ENCODE measurements around the gene EMILIN2. TPM values are rescaled to one million over a fixed set of nuclear protein-coding genes. Genes with fewer than 3 reads are reported as not detected.

EMILIN2 gene
- total and polyA plus RNA-seq, 9 of the 15 experiments (the other 6 are each of a cell fraction or from before 2014, with no cell fraction given), result 0.01 to 0.40 (median 0.19) TPM

DNA sequence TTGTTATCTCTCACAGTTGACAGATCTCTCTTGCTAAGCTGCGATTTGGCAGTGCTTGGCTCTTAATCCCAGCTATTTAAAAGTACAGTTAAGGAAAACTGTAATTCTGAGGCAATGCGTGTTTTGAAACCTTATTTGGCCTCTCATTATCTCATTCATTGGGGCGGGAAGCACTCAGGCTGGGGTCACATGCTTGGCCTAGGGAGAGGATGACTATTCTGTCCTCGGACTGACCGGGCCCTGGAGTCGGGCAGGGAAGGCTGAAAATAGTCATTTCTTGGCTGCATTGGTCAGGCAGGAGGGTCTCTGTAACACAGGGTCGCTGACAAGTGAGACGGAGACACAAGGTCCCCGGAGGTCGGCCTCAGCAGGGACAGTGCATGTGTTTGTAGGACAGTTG, 20.2 kb upstream of the EMILIN2 start (continued):
- TF ChIP-seq NEUROD1 (IDR thresholded peaks at IDR 0.05; ENCODE audit: borderline replicate concordance, low read depth, low read length, partially characterized antibody) (no peak), L3MBTL2 (IDR thresholded peaks at IDR 0.05) (peak; percentile 97), USF2 (CRISPR knock-in tag; IDR thresholded peaks at IDR 0.05) (peak; percentile 37; the same call in 1 of the 2 replicates), ZKSCAN8 (CRISPR knock-in tag; IDR thresholded peaks at IDR 0.05) (0 out of 2 replicates have a peak, but pooled peaks have one; percentile 48), NFRKB (IDR thresholded peaks at IDR 0.05; ENCODE audit: low read depth) (no peak), STAT5B (CRISPR knock-in tag; IDR thresholded peaks at IDR 0.05) (no peak), ZFX (CRISPR knock-in tag; IDR thresholded peaks at IDR 0.05) (peak; percentile 74), BDP1 (IDR thresholded peaks at IDR 0.05; ENCODE audit: insufficient read depth, insufficient read length) (no peak), TRIM24 (IDR thresholded peaks at IDR 0.05) (peak in 1 of 2 experiments; percentile 27; a peak in 1 of 4 replicates), SMAD4 (CRISPR knock-in tag; conservative IDR thresholded peaks at IDR 0.05) (peak; percentile 42; the same call in 1 of the 2 replicates), NR2C2 (CRISPR knock-in tag; IDR thresholded peaks at IDR 0.05) (no peak), NR2C2 (tag; IDR thresholded peaks at IDR 0.05) (peak; percentile 25; the same call in 1 of the 2 replicates), CAMTA2 (CRISPR knock-in tag; conservative IDR thresholded peaks at IDR 0.05) (no peak), DDX20 (tag; IDR thresholded peaks at IDR 0.05; ENCODE audit: low read depth) (0 out of 2 replicates have a peak, but pooled peaks have one; percentile 9), ZNF583 (CRISPR knock-in tag; IDR thresholded peaks at IDR 0.05) (peak; percentile 19; the same call in 1 of the 2 replicates), HDAC8 (tag; IDR thresholded peaks at IDR 0.05) (no peak)
- TF ChIP-seq, protein P1, sequence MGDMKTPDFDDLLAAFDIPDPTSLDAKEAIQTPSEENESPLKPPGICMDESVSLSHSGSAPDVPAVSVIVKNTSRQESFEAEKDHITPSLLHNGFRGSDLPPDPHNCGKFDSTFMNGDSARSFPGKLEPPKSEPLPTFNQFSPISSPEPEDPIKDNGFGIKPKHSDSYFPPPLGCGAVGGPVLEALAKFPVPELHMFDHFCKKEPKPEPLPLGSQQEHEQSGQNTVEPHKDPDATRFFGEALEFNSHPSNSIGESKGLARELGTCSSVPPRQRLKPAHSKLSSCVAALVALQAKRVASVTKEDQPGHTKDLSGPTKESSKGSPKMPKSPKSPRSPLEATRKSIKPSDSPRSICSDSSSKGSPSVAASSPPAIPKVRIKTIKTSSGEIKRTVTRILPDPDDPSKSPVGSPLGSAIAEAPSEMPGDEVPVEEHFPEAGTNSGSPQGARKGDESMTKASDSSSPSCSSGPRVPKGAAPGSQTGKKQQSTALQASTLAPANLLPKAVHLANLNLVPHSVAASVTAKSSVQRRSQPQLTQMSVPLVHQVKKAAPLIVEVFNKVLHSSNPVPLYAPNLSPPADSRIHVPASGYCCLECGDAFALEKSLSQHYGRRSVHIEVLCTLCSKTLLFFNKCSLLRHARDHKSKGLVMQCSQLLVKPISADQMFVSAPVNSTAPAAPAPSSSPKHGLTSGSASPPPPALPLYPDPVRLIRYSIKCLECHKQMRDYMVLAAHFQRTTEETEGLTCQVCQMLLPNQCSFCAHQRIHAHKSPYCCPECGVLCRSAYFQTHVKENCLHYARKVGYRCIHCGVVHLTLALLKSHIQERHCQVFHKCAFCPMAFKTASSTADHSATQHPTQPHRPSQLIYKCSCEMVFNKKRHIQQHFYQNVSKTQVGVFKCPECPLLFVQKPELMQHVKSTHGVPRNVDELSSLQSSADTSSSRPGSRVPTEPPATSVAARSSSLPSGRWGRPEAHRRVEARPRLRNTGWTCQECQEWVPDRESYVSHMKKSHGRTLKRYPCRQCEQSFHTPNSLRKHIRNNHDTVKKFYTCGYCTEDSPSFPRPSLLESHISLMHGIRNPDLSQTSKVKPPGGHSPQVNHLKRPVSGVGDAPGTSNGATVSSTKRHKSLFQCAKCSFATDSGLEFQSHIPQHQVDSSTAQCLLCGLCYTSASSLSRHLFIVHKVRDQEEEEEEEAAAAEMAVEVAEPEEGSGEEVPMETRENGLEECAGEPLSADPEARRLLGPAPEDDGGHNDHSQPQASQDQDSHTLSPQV (IDR thresholded peaks at IDR 0.05), result peak; percentile 69
- TF ChIP-seq, protein P2, sequence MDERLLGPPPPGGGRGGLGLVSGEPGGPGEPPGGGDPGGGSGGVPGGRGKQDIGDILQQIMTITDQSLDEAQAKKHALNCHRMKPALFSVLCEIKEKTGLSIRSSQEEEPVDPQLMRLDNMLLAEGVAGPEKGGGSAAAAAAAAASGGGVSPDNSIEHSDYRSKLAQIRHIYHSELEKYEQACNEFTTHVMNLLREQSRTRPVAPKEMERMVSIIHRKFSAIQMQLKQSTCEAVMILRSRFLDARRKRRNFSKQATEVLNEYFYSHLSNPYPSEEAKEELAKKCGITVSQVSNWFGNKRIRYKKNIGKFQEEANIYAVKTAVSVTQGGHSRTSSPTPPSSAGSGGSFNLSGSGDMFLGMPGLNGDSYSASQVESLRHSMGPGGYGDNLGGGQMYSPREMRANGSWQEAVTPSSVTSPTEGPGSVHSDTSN (CRISPR knock-in tag; IDR thresholded peaks at IDR 0.05; ENCODE audit: low read depth), result no peak
- TF ChIP-seq, protein P2 (tag; conservative IDR thresholded peaks at IDR 0.05; ENCODE audit: low read depth), result 0 out of 2 replicates have a peak, but pooled peaks have one; percentile 1
- TF ChIP-seq, protein P3, sequence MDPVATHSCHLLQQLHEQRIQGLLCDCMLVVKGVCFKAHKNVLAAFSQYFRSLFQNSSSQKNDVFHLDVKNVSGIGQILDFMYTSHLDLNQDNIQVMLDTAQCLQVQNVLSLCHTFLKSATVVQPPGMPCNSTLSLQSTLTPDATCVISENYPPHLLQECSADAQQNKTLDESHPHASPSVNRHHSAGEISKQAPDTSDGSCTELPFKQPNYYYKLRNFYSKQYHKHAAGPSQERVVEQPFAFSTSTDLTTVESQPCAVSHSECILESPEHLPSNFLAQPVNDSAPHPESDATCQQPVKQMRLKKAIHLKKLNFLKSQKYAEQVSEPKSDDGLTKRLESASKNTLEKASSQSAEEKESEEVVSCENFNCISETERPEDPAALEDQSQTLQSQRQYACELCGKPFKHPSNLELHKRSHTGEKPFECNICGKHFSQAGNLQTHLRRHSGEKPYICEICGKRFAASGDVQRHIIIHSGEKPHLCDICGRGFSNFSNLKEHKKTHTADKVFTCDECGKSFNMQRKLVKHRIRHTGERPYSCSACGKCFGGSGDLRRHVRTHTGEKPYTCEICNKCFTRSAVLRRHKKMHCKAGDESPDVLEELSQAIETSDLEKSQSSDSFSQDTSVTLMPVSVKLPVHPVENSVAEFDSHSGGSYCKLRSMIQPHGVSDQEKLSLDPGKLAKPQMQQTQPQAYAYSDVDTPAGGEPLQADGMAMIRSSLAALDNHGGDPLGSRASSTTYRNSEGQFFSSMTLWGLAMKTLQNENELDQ (CRISPR knock-in tag; IDR thresholded peaks at IDR 0.05; ENCODE audit: borderline replicate concordance), result no peak
